HG03520 (cell line): ENCODE results near the gene RTN4R.
"Not testable (repeated sequence)": the region's sequence is repeated elsewhere in the genome, so short reads cannot be mapped to it uniquely, and the experiment has no call there.

Experiments
- ATAC-seq: cut with Tn5 transposase; IDR thresholded peaks from one replicate; pipeline ENCODE4 v1.9.1; 2021; ENCODE audit warnings: mild to moderate bottlenecking, moderate library complexity; ENCODE audit not compliant: unreplicated experiment

Gene RTN4R

DNA sequence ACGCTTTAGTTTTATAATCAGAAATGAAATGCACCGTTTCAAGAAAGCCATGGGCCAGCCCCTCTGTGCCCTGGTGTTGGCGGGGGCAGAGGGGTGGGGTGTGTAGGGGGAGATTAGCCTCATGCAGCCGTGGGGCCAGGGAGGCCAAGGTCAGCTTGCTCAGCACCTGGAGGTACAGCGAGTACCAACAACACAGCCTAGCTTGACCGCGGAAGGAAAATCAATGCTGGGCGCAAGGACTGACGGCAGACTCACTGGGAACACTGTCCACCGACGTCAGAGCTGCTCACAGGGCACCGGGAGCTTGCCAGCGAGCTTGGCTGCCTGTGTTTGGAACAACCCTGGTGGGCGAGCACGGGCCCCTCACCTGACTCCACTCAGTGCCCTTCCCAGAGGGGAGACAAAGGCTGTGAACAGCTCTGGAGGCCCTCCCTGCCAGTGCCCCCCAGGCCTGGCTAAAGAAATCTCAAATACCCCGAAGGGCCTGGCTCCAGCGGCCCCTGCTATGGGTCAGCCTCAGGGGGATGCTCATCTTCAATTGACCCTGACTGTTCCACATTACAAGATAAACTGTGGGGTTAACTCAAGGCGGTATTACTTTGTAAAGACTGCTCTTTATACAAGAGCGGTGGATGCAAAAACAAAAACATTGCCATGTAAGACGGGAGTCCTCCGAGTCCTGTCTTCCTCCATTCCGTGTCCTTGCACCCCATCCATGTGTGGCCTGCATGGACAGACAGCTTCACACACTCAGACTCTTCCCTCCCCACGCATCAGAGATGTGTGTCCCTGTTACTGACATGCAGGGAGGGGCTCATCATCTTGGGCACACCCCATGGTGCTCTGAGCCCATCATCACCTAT, 21.3 kb upstream of the RTN4R start:
- ATAC-seq = not testable (repeated sequence)

DNA sequence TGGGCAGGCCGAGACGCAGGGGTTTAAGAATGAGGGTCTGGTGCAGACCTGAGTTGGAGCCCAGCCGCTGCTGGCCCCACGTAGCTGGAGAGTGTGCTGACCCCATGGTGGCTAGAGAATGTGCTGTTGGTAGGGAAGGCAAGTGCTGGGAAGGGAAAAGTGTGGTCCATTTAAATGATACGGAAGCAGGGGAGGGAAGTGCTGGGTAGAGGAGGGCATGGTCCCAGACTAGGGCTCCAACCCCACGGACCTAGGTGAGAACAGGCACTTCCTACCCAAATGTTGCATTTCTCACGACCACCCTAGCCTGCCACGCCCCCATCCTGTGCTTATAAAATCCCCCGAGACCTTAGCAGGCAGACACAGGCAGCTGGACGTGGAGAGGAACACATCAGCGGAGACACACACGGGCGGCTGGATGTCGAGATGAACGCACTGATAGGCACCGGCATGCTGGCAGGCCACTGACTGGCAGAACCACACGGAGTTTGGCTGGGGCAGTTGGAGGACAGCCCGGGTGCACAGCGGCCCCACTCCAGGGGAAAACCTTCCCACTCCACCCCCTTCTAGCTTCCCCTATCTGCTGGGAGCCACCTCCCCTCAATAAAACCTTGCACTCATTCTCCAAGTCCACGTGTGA, 18.8 kb upstream of the RTN4R start:
- ATAC-seq = not testable (repeated sequence)

DNA sequence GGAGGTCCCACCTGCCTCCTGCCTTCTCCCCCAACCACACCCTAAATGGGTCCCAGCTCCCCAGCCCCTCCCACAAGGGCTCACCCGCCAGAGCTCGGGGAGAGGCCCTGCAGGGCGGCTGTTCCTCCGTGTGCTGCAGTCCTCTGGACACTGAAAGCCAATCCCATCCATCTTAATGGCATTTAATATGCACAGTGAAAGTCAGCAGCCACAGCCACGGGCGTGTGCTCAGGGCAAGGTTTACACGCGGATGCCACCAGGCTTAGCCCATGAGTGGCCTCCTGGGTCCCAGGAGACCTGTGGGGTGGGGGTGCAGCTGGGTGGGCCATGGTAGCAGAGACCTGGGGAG, 18.2 kb upstream of the RTN4R start:
- not testable (repeated sequence) for ATAC-seq

DNA sequence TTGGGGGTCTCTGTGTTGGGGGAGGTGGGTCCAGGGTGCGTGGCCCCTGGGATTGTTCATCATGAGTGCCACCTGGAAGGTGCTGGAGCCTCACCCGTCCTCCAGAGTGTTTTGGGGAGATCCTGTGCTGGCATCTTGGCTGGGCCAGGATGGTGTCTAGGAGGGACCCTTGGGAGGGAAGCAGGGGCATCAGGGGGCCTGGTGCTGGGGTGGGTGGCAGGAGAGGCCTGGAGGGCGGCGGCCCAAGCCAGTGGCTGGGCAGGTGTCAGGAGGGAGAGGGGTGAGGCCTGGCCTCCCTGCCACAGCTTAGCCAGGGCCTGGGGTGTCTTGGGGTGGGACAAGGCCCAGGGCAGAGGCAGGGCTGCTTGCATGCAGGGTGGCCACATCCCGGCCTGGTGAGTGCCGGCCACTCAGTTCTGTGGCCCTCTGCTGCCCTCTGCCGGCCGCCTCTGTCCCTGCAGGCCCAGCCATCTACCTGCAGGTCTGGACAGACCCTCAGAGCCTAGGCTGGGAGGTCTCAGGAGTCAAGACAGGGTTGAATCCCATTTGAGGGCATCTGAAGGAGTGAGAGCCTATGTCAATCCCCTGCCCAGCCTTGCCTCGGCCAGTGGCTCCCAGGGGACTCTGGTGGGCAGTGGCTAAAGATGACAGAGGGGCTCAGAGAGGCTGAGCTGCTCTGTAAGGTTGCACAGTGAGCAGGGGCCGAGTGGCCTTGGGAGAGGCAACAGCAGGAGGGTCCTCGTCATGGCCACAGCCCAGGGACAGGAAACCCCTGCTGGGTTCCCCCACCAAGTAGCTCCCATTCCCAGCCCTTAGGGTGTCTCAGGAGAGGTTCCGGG, 17.6 kb upstream of the RTN4R start:
- ATAC-seq = not testable (repeated sequence)

DNA sequence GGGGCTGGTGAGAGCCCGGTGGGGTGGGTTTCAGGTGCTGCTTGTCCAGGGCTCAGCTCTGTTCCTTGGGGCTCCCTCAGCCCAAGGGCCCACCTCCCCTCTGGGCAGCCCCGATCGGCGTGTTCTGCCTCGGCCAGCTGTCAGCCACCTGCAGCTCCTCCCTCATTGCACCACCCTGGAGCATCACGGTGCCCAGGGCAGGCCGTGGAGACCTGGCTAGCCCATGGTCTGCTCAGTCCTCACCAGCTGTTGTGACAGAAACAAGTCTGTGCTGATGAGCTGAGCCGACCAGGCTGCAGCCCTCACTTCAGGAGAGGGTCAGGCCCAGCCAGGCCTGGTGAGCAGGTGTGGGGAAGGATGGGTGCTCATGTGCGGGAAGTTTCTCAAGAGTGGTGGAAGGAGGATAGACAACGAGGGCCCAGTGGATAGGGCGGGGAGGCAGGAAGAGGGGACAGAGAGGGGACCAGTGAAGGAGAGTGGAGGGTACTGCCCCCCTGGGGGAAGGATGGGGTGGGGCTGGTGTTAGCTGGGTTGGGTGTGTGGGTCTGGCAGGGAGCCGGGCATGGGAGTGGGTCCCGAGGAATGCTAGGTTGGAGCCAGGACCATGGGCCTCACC, 16.5 kb upstream of the RTN4R start:
- ATAC-seq = no peak

DNA sequence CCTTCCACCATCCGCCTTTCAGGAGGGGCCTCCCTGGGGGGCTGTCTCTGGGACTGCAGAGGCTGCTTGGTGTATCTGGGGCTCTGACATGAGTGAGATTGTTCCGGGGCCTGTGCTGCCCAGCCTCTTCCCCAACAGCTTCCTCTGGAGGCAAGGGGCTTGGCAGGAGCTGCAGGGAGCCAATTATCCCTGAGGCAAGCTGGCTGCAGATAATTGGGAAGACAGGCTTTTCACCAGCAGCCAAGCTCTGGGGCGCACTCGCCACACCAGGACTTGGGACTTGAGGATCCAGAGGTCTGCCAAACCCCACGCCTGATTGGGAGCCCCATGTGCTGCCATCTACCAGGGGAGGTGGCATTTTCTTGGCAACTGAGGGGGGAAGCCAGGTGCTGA, 15.6 kb upstream of the RTN4R start:
- no peak for ATAC-seq

DNA sequence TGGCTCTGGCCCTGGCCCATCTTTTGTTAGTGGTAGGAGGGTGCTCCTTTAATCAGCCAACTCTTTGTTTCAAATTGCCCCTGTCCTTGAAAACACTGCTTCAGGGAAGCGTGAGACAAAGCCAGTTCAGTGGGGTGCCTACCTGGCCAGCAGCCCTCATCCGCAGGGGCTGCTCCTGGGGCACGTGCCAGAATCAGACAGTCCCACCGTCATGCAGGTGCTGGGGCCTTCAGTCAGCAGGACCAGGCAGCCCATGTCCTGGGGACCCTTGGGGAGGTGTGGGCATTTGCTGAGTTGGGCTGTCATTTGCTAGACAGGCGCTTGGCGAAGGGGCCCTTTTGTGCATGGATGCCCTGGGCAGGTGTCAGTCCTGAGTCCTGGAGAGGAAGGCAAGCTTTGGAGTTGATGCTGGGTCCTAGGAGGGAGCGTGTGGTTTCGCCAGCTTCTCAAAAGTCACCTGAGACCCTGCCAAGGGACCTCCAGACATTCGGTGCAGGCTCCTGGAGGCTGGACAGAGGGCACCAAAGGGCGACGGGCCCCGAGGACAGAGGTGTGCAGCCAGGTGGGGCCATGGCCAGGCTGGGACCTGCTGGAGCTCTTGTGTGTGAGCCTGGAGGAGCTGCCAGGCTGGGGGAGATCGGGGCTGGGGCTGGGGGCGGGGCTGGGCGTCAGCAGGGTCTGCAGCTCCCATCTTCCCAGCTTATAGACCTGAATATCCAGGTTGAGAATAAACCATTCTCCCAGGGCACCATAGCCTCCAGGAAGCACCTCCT, 15.0 kb upstream of the RTN4R start:
- ATAC-seq = no peak

DNA sequence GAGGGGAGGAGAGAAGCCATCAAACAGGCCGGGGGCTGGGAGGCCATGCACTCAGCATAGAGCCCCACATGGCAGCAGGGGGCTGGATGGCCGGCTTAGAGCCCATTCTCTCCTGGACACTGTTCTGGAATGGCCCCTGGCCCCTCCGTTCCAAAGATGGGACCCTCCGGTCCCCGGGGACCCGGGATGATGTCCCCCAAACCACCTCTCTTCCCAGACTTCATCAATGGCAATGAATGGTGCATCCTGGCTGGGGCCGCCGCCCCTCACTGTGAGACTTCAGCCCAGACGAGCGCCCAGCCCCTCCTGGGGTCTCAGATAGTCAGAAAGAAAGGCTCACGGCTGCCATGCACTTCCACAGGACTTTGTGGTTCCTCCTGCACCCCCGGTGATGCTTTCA, 13.8 kb upstream of the RTN4R start:
- no peak for ATAC-seq

DNA sequence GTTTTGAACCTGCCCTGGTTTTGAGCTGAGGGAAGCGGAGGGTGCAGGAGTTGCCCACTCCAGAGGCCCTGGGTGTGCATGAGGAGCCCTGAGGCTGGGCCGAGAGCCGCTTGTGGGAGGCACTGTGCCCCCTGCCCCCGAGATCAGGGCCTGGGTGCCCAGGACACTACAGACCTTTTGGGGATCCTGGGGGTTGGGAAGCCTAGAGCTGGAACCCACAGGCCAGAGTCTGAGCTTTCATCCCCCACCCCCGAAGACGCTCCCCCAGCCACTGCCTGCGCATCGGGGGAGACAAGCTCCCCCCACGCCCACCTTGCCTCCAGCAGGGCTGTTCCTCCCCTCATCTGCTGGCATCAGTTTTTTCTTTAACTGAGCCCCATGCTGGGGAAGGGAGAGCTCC, 13.4 kb upstream of the RTN4R start:
- not testable (repeated sequence) for ATAC-seq

DNA sequence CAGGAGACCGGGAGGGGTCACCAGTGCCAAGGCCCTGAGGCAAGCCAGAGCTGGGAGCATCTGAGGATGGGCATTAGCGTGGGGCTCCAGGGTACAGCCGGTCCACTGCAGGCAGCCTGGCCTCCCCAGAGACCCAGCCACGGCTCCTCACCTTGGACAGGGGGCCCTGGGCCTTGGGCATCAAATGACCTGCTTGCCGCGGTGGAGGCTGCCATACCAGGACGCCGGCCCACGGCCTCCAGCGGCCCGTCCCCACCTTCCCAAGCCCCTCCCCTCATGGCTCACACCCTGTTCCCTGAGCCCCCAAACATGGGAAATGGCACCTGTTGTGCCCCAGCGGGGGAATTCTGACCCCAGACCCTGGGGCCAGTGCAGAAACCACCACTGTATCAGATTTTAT, 12.7 kb upstream of the RTN4R start:
- no peak for ATAC-seq

DNA sequence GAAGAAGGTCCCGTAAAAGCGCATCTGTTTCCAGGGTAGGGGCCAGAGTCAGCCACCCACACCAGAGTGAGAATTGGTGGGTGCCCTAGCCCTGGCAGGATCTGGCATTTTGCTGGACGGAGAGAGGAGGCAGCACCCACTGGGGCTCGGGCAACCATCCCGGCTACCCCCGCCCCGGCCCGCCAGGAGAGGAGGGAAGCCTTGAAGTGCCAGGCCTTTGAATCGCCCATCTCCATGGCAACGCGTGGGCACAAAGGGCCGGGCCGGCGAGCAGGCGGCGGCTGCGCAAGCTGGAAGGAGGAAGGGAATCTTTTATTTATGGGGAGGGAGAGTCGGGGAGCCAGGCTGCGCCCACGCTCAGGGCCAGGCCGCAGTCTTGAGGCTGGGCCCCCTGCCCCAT, 12.0 kb upstream of the RTN4R start:
- not testable (repeated sequence) for ATAC-seq

DNA sequence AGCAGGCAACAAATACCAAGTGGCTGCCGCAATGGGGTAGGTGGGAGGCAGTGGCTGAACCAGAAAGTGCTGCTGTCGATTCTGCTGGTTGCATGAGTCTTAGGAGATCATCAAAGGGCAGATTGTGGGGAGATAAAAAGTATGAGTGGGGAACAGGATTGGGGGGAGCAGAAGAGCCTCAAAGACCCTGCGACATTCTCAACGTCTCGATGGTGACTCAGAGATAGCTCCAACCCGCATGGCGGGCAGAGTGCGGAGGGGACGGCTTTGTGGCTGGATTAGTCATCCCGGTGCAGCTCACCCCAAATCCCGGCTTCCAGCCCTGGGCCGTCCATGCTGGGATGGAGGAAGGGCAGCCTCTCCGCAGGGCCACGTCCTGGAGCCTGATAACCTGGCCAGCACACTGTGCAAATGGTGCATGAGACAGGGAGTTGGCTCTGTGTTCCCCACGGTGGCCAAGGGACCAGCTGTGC, 11.6 kb upstream of the RTN4R start:
- no peak for ATAC-seq

DNA sequence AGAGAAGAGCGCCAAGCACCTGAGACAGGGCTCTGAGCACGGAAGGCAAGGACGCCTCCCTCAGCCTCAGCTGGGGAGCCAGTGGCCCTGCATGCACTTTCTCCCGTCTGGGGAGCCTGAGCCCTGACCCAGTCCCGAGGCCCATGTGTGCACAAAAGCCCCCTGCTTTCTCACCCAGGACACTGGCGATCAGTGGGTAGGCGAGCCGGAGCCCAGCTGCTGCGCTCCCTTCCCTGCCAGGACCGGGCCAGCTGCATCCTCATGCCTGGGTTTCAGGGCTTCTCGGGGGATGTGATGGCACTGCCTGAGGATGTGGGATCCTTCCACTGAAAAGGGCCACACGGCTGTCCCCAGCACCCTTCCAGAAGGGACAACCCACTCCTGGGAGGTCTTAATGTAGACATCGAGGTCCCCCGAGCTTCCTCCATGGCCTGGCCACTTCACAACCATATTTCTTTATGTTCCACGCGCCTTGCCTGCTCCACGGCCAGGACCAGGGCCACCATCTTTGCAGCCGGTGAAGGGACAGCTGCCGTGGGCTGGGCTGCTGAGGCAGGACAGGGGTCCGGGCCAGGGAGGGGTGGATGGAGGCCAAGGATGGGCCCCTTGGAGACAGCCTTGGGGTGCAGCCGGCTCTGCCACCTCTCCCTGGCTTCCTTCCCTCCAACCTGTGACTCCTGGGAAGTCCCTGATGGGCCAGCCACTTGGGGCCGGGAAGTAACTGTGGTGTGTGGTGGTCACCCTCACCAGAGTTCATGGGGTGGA, 10.8 kb upstream of the RTN4R start:
- ATAC-seq = not testable (repeated sequence)

DNA sequence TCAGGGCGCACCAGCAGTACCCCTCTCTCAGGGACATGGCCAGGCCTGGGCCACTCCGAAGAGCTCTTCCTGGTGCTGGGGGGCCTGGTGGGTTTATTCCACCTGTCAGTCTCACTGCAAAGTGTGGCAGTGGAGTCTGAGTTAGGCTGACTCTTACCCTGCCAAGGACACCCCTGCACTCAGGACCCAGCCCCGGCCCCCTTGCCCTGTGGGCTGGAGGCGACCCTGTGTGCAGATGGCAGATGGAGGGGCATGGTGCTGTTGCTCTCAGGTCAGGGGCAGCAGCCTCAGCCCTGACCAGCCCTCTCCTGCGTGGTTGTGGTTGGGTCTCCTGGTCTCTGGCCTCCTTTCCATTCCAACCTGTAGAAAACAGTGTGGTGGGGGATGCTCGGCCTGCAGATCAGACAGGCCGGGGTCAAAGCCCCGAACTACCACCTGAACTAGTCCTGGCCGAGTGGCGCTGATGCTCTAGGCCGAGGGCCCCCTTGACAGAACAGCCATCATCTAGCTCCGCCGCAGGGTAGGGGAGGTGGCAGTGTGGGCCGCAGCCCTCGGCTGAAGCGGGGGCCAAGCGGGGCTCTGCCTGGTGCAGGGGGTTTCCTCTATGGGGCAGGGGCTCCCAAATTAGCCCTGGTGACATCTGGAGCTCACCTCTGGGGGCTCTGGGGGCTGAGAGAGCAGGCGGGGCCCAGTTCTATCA, 10.0 kb upstream of the RTN4R start:
- not testable (repeated sequence) for ATAC-seq

DNA sequence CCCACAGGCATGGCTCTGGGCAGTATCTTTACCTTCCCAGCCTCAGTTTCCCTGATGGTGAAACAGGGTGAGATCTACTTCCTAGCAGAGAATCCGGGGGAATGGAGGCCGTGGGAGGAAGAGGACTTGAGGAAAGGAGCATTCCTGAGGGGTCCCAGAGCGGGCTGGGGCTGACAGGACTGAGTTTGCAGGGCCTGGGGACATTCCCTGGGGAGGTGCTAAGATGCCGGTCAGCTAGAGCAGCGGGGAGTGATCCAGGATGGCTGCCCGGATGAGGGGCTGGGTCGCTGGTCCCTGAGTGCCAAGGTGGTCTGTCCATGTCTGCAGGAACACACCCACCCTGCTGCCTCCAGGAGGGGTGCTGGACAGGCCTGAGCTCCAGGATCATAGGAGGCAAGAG, 8.3 kb upstream of the RTN4R start:
- no peak for ATAC-seq

DNA sequence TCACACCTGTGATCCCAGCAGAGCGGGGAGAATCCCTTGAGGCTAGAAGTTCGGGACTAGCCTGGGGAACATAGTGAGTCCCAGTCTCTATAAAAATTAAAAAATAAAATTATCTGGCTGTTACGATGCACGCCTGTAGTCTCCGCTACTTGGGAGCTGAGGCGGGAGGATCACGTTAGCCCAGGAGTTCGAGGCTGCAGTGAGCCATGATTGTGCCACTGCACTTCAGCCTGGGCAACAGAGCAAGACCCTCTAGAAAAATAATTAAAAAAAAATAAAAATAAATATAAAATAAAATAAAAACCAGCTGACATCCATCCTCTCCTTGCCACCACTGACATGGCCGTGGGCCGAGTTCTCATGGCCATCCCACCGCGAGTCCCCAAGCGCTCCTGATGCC, 7.7 kb upstream of the RTN4R start:
- ATAC-seq = no peak

DNA sequence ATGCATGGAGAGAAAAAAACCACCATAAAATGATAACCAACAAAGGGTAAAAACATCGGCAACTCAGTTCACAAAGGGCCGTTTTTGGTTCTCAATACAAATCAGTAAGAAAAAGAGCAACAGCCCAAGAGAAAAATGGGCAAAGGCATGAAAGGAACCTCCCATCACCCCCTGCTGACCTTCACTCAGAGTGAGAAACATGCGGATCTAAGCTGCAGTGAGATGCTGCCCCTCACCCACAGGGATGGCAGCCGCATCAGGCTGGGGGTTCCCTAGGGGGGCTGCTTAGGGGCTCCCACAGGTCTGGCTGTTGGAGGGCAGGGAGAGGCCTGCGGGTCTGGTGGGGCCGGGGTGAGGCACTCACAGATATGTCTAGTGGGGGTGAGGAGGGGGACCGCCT, 7.2 kb upstream of the RTN4R start:
- not testable (repeated sequence) for ATAC-seq

DNA sequence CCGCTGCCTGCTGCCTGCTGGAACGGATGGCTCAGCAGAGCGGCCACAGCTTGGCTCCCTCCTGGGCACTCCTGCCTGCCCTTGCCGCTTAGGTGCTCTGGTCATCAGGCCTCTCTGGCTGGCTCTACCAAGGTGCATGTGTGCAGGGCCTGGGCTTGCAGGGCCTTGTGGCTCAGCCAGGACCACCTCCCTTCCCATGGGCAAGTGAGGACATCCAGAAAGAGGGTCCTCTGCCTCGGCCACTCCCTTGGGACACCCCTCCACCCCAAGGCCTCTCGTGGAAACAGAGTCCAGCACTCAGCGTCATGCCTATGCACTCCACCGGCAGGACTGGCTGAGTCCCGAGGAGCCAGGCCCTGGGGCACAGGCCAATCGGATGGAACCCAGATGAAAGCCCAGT, 6.3 kb upstream of the RTN4R start:
- ATAC-seq = not testable (repeated sequence)

DNA sequence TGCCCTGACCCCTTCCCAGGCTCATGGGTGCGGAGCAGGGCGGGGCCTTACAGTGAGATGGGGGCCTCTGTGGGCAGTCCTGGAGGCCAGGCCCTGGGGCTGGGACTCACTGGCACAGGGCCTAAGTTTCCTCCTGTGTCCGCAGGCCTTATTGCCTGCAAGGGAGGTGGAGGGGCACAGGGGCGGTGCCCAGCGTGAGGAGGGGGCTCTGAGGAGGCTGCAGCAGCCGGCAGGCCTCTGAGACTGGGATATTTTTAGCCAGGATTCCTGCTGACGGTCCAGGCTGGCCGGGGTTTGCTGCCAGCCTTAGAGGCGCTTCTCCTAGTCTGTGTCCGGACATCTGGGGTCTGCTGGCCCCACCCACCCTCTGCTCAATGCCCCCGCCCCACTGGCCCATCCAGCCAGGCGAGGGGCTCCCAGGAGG, 5.7 kb upstream of the RTN4R start:
- no peak for ATAC-seq
